Heart left ventricle (tissue), 16 donors: Measurements from ENCODE around the gene NMNAT3. TPM values are rescaled to one million over a fixed set of nuclear protein-coding genes. Genes with fewer than 3 reads are reported as not detected.

ENCODE experiments used
- ATAC-seq, 4 donors: fragments of 200-7000 bp; cut with Tn5 transposase; one replicate each; pipeline ENCODE4 v1.9.1; 2020 to 2022; ENCODE audit warnings: moderate library complexity in 4 of 4, mild to moderate bottlenecking in 3 of 4, moderate number of reproducible peaks in 1 of 4
- DNase-seq, 5 donors: peaks; one replicate each; pipeline ENCODE4 v3.0.0-alpha.2; 2020
- H3K27ac ChIP-seq, 12 donors: fragments of 200-600 bp; sonication (generic) in 4 of 12; one replicate each; pipeline versions ENCODE4 v1.5.0 to v1.8.0; 2016 to 2022; ENCODE audit warnings: mild to moderate bottlenecking in 2 of 12
- H3K27me3 ChIP-seq, 9 donors: fragments of 200-600 bp; sonication (generic) in 2 of 9; one replicate each; pipeline versions ENCODE4 v1.5.1 to v1.8.0; 2016 to 2022; ENCODE audit warnings: mild to moderate bottlenecking in 3 of 9
- H3K36me3 ChIP-seq, 9 donors: fragments of 200-600 bp; sonication (generic) in 2 of 9; one replicate each; pipeline versions ENCODE4 v1.5.0 to v1.8.0; 2018 to 2022; ENCODE audit warnings: mild to moderate bottlenecking in 2 of 9
- H3K4me1 ChIP-seq, 12 donors: fragments of 200-600 bp; sonication (generic) in 4 of 12; one replicate each; pipeline versions ENCODE4 v1.5.0 to v1.8.0; 2016 to 2022; ENCODE audit warnings: mild to moderate bottlenecking in 3 of 12
- H3K4me3 ChIP-seq, 12 donors: fragments of 200-600 bp; sonication (generic) in 4 of 12; one replicate each; pipeline versions ENCODE4 v1.5.0 to v1.8.0; 2017 to 2022; ENCODE audit warnings: mild to moderate bottlenecking in 9 of 12, moderate library complexity in 4 of 12
- H3K9me3 ChIP-seq, 12 donors: fragments of 200-600 bp; sonication (generic) in 4 of 12; one replicate each; pipeline versions ENCODE4 v1.5.0 to v1.8.0; 2016 to 2022; ENCODE audit warnings: mild to moderate bottlenecking in 1 of 12
- POLR2A ChIP-seq, 2 donors: fragments of 450-650 bp; IDR thresholded peaks; one replicate each; pipeline ENCODE4 v1.6.1; 2017; ENCODE audit warnings: antibody characterized with exemption in 2 of 2, mild to moderate bottlenecking in 2 of 2, moderate library complexity in 2 of 2
- WGBS, 4 donors: extraction: QIAGEN DNeasy Blood & Tissue Kit in 2 of 4; methylation state at CpG; one replicate each; pipeline versions ENCODE4 v1.1.5 to v1.1.7; 2013 to 2018; 5-methylcytosine and 5-hydroxymethylcytosine counted together
- intact Hi-C, 10 donors: fragments of 100-400 bp; cut with DNase I; formaldehyde crosslinking; loops; one replicate each; pipeline versions ENCODE4 v1.11.1 to v1.14.2; 2022
- polyA plus RNA-seq, 2 donors: library from polyadenylated mRNA; stranded (reverse); fragments of 200-250 nt; gene quantifications; one replicate each; pipeline ENCODE4 v1.2.3, GENCODE V29; 2013
- total RNA-seq, 9 donors: library from RNA; depleted of rRNA in 2 of 9; stranded (reverse); fragments of >200 nt in 2 of 9; fragmentation: NEBNext Ultra II Directional in 3 of 9; extraction: Animal tissue kit (Norgen Biotek cat#: 25700) in 3 of 9; gene quantifications; one replicate each; pipeline versions ENCODE4 v1.1.0 to v1.2.4, GENCODE V29; 2016 to 2023
- TF ChIP-seq, protein P1 (sequence below), 12 donors: fragments of 200-600 bp; sonication (generic) in 4 of 12; IDR thresholded peaks; one replicate each; pipeline versions ENCODE4 v1.5.0 to v1.8.0; 2018 to 2022; ENCODE audit warnings: antibody characterized with exemption in 12 of 12, mild to moderate bottlenecking in 5 of 12
- donor health status: ischemic (EF 13 %, LVEDD 7.1; RV severe dilation, severe dysfunction).
- donor health status: healthy with polysubstance abuse.
- donor health status: DM: no; HTN: yes; CAD: no.
- donor health status: DM: no; HTN: no; CAD: no.
- donor health status: ischemic (EF 25% LVEDD 6.9; RV normal size, moderate dysfunction).
- donor health status: ischemic (EF 25% LVEDD 5.7; RV mildly dilated, moderate dysfunction).
- donor health status: healthy.
- donor health status: DM: yes; HTN: yes; CAD: no.
- donor health status: ischemic (EF 35%, LVEDD 5.7; RV mildly dilated, moderate dysfunction).
- donor health status: nonischemic (EF 11% LVEDD 7.7; RV severe dilation, severe dysfunction).
- donor health status: DM: yes; HTN: yes; CAD: no.
- donor health status: PGD.
- donor health status: ischemic (EF 29% LVEDD 5.4; RV normal size, mild dysfunction).
- donor health status: nonischemic (EF 23%, LVEDD 6.1; RV moderate dilation, normal function).

Gene NMNAT3
- total and polyA plus RNA-seq, 11 donors, result 6.5 to 15.4 (median 11.0) TPM

DNA sequence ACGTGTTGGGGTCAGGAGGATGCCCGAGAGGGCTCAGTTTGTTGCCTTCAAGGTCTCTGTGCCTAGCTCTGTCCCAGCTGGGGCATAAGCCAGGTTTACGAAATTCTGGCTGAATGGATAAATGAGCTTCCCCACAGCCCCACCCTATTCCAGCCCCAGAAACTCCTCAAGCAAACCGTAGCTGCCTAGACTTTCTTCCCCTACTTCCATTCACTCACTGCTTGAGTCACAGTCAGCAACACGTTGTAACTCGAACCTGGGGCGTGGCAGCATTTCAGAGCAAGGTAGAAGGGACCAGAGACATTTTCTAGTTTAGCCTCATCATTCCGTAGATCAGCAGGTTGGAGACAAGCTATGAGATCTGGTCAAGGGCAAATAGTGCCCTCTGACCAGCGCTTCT is 24.2 kb downstream of the NMNAT3 start:
- TF ChIP-seq POLR2A (IDR thresholded peaks at IDR 0.05), result no peak
- TF ChIP-seq, protein P1, sequence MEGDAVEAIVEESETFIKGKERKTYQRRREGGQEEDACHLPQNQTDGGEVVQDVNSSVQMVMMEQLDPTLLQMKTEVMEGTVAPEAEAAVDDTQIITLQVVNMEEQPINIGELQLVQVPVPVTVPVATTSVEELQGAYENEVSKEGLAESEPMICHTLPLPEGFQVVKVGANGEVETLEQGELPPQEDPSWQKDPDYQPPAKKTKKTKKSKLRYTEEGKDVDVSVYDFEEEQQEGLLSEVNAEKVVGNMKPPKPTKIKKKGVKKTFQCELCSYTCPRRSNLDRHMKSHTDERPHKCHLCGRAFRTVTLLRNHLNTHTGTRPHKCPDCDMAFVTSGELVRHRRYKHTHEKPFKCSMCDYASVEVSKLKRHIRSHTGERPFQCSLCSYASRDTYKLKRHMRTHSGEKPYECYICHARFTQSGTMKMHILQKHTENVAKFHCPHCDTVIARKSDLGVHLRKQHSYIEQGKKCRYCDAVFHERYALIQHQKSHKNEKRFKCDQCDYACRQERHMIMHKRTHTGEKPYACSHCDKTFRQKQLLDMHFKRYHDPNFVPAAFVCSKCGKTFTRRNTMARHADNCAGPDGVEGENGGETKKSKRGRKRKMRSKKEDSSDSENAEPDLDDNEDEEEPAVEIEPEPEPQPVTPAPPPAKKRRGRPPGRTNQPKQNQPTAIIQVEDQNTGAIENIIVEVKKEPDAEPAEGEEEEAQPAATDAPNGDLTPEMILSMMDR (IDR thresholded peaks at IDR 0.05), result no peak
- Histone ChIP-seq H3K27ac (no peak overlapping the region), H3K36me3 (no peaks in the 10 kb centered on the region), H3K4me3 (no peak overlapping the region), H3K27me3 (no peaks in the 10 kb centered on the region), H3K9me3 (no peaks in the 10 kb centered on the region), H3K4me1 (peaks cover 0 to 23% (median 1%) of the 10 kb centered on the region in 12 donors)
- 78 to 84% (median 79%) methylated on average over 9 of the region's 9 CpGs for WGBS, 4 donors
- ATAC-seq, result no peak
- DNase-seq, result no peak
- intact Hi-C loops, result no loop called here

DNA sequence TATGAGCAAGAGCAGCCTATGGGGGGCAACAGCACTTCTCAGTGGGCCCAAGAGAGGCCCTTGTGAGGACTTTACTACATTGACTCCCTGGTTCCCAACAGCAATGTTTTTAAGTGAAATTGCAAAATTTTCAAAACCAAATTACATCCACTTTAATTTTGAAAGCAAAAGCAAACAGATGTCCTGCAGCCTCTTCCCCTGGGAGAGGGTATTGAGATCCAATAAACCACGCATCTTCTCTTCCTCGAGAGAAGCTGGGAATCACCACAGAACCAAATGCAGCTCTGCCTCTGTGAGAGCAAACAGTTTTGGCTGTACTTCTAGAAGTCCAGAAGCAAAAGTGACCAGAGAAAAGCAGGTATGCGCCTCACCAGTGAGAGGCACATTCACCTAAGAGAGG is 25.2 kb downstream of the NMNAT3 start:
- H3K9me3 ChIP-seq, result no peaks in the 10 kb centered on the region
- no peak overlapping the region for H3K4me3 ChIP-seq
- WGBS, 4 donors, result 67 to 73% (median 71%) methylated on average over 3 of the region's 3 CpGs
- ATAC-seq (no peak), DNase-seq (no peak)
- intact Hi-C loops, result no loop called here
- TF ChIP-seq POLR2A (IDR thresholded peaks at IDR 0.05), result no peak
- TF ChIP-seq, protein P1 (IDR thresholded peaks at IDR 0.05), result no peak
- no peaks in the 10 kb centered on the region for H3K36me3 ChIP-seq
- H3K27me3 ChIP-seq, result no peaks in the 10 kb centered on the region
- no peak overlapping the region for H3K27ac ChIP-seq
- peaks cover 0 to 23% (median 1%) of the 10 kb centered on the region in 12 donors for H3K4me1 ChIP-seq

DNA sequence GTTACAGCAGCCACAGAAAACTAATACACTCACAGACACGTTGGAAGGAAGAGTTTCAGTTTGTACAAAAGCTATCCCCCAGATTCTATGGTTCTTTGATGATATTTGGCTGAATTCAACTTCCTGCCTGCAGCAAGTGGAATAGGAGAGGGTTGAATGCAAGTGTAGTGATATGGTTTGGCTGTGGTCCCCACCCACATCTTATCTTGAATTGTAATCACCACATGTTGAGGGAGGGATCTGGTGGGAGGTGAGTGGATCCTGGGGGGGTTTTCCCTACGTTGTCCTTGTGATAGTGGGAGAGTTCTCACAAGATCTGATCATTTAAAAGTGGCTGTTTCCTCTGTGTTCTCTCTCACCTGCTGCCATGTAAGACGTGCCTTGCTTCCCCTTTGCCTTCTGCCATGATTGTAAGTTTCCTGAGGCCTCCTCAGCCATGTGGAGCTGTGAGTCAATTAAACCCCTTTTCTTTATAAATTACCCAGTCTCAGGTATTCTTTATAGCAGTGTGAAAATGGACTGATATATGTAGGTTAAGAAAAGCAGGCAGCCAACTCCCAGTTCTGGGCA is 29.8 kb downstream of the NMNAT3 start:
- TF ChIP-seq, protein P1 (IDR thresholded peaks at IDR 0.05), result no peak
- no peak for TF ChIP-seq POLR2A (IDR thresholded peaks at IDR 0.05)
- Histone ChIP-seq H3K36me3 (no peaks in the 10 kb centered on the region), H3K27me3 (no peaks in the 10 kb centered on the region), H3K4me3 (no peak overlapping the region), H3K27ac (no peak overlapping the region), H3K4me1 (peaks cover 0 to 10% (median 0%) of the 10 kb centered on the region in 12 donors), H3K9me3 (peaks cover 0 to 3% (median 0%) of the 10 kb centered on the region in 12 donors)
- no peak for DNase-seq
- WGBS, 4 donors, result 53 to 68% (median 63%) methylated on average over 3 of the region's 3 CpGs
- intact Hi-C loops, result no loop called here
- ATAC-seq, result no peak

GRCh38 chr3:139646512-139646911 is 31.3 kb downstream of the NMNAT3 start:
- intact Hi-C loops, result no loop called here
- H3K27me3 ChIP-seq, result no peaks in the 10 kb centered on the region
- no peaks in the 10 kb centered on the region for H3K36me3 ChIP-seq
- no peak for DNase-seq
- H3K9me3 ChIP-seq, result peaks cover 0 to 3% (median 0%) of the 10 kb centered on the region in 12 donors
- peaks cover 0 to 11% (median 0%) of the 10 kb centered on the region in 12 donors for H3K4me1 ChIP-seq
- 93 to 95% (median 94%) methylated on average over 4 of the region's 4 CpGs for whole genome bisulfite sequencing, 4 donors
- ATAC-seq, result no peak
- TF ChIP-seq POLR2A (IDR thresholded peaks at IDR 0.05), result no peak
- TF ChIP-seq, protein P1 (IDR thresholded peaks at IDR 0.05), result no peak
- H3K27ac ChIP-seq, result no peak overlapping the region
- no peak overlapping the region for H3K4me3 ChIP-seq
